K562 (cell line): Measurements from ENCODE around the gene PSMA5. TPM values are rescaled to one million over a fixed set of nuclear protein-coding genes. Genes with fewer than 3 reads are reported as not detected.
A peak's percentile ranks its signal among the peaks of the same experiment; 100 is the strongest.

Experiments
- ATAC-seq: fragments of 200-7000 bp; cut with Tn5 transposase; 3 replicates; pipeline ENCODE4 v1.9.1; 2020; ENCODE audit warnings: moderate library complexity
- BruUV-seq: library from RNA; stranded (reverse); fragments of 400-500 nt; replicated peaks from 2 replicates; lab custom pipeline; 2021; lab: Mats Ljungman, UMichigan
- CTCF ChIA-PET: fragments of 300-600 bp; formaldehyde crosslinking; extraction: SDS; loops from one replicate; lab custom pipeline; 2021; ENCODE audit warnings: low intra/inter-chr PET ratio; lab: Yijun Ruan, JAX
- POLR2A ChIA-PET: fragments of 300-600, 350-650 bp; sonication (Branson Sonifier 250); formaldehyde crosslinking; extraction: SDS; loops from one replicate; lab custom pipeline; 2021; ENCODE audit warnings: antibody characterized with exemption, inconsistent platforms; lab: Yijun Ruan, JAX
- DNase-seq, 4 experiments: peaks; one replicate each; pipeline versions ENCODE4 v3.0.0 to v3.0.0-alpha.2; 2011 to 2018; ENCODE audit warnings: low spot score in 3 of 4, mixed read lengths in 3 of 4; ENCODE audit errors: extremely low read depth in 1 of 4
- FAIRE-seq: peaks from 2 replicates; lab custom pipeline; 2011; peaks lifted over from hg19 to GRCh38; lab: Jason Lieb, UNC
- H2AFZ ChIP-seq: 2 replicates; pipeline ENCODE4 v1.6.0; 2011; ENCODE audit warnings: low read depth, low read length, control low read depth, inconsistent platforms
- H3K27ac ChIP-seq: fragments of 200-600 bp; 3 replicates; pipeline ENCODE4 v1.8.0; 2011; ENCODE audit warnings: low read depth, mild to moderate bottlenecking, control low read depth, inconsistent platforms, low read length, moderate library complexity, mixed read lengths; ENCODE audit errors: extremely low read depth
- H3K27me3 ChIP-seq, 2 experiments: fragments of 300-600 bp in 1 of 2; 2 replicates in 1 of 2; 3 replicates in 1 of 2; pipeline versions ENCODE4 v1.6.0 to v1.8.0; 2011; ENCODE audit warnings: inconsistent platforms in 2 of 2, low read length in 2 of 2, mild to moderate bottlenecking in 1 of 2, mixed read lengths in 1 of 2, moderate library complexity in 1 of 2; ENCODE audit not compliant: control insufficient read depth in 2 of 2, insufficient read depth in 2 of 2
- H3K36me3 ChIP-seq: fragments of 300-600 bp; 3 replicates; pipeline ENCODE4 v1.8.0; 2011; ENCODE audit warnings: mild to moderate bottlenecking, low read length, inconsistent platforms; ENCODE audit not compliant: control insufficient read depth, insufficient read depth
- H3K4me1 ChIP-seq, 2 experiments: fragments of 200-600 bp in 1 of 2; replicated peaks in 1 of 2; 2 replicates in 1 of 2; 3 replicates in 1 of 2; pipeline versions ENCODE4 v1.5.1 to v1.8.0; 2011; ENCODE audit warnings: inconsistent platforms in 2 of 2, low read length in 2 of 2, mild to moderate bottlenecking in 1 of 2, mixed read lengths in 1 of 2, moderate library complexity in 1 of 2; ENCODE audit not compliant: control insufficient read depth in 2 of 2, insufficient read depth in 2 of 2
- H3K4me2 ChIP-seq: 2 replicates; pipeline ENCODE4 v1.6.1; 2011; ENCODE audit warnings: low read length, control low read depth, inconsistent platforms, mixed read lengths; ENCODE audit not compliant: insufficient read depth
- H3K4me3 ChIP-seq: fragments of 200-600 bp; sonication (generic), shearing (Covaris generic); 2 replicates; pipeline ENCODE4 v1.5.1; 2016; ENCODE audit warnings: control low read depth, inconsistent platforms
- H3K79me2 ChIP-seq: fragments of 200-600 bp; 3 replicates; pipeline ENCODE4 v1.8.0; 2011; ENCODE audit warnings: low read length, inconsistent platforms; ENCODE audit not compliant: control insufficient read depth, insufficient read depth
- H3K9ac ChIP-seq, 2 experiments: 2 replicates each; pipeline versions ENCODE4 v1.6.0 to v1.6.1; 2011; ENCODE audit warnings: low read depth in 2 of 2, low read length in 2 of 2, control low read depth in 1 of 2, inconsistent platforms in 1 of 2, mild to moderate bottlenecking in 1 of 2, mixed read lengths in 1 of 2; ENCODE audit not compliant: insufficient read depth in 1 of 2
- H3K9me1 ChIP-seq: one replicate; pipeline ENCODE4 v1.6.0; 2011; ENCODE audit warnings: inconsistent platforms, mild to moderate bottlenecking, low read length, moderate library complexity; ENCODE audit not compliant: control insufficient read depth, insufficient read depth
- H3K9me3 ChIP-seq: replicated peaks from 2 replicates; pipeline ENCODE4 v1.5.1; 2011; ENCODE audit warnings: low read depth, low read length, inconsistent platforms; ENCODE audit not compliant: control insufficient read depth, insufficient read depth
- H4K20me1 ChIP-seq: replicated peaks from 2 replicates; pipeline ENCODE4 v1.6.1; 2011; ENCODE audit warnings: low read length, inconsistent platforms, mixed read lengths; ENCODE audit not compliant: control insufficient read depth, insufficient read depth
- AFF1 ChIP-seq, 2 experiments: fragments of 450-650 bp; IDR thresholded peaks; 2 replicates each; pipeline ENCODE4 v1.6.1; 2018; ENCODE audit warnings: mild to moderate bottlenecking in 2 of 2, low read depth in 1 of 2; ENCODE audit not compliant: partially characterized antibody in 2 of 2
- CBX5 ChIP-seq: IDR thresholded peaks from 2 replicates; pipeline ENCODE4 v1.6.1; 2014; ENCODE audit warnings: low read depth, borderline replicate concordance
- JUND ChIP-seq, 2 experiments: IDR thresholded peaks; 2 replicates in 1 of 2; 3 replicates in 1 of 2; pipeline ENCODE4 v1.6.1; 2011; ENCODE audit warnings: borderline replicate concordance in 2 of 2, low read depth in 2 of 2, low read length in 2 of 2, improper control_type of control experiment in 1 of 2, missing biosample characterization in 1 of 2, missing genetic modification characterization in 1 of 2, missing genetic modification reagents in 1 of 2
- OTX1 ChIP-seq: fragments of 450-650 bp; formaldehyde crosslinking; IDR thresholded peaks from 2 replicates; pipeline ENCODE4 v1.4.0; 2022; ENCODE audit warnings: mild to moderate bottlenecking
- POLR3G ChIP-seq: IDR thresholded peaks from 2 replicates; pipeline ENCODE4 v1.6.1; 2011; ENCODE audit not compliant: insufficient read length, insufficient replicate concordance; ENCODE audit errors: extremely low read depth
- RBM14 ChIP-seq: fragments of 200-400 bp; formaldehyde crosslinking; IDR thresholded peaks from 2 replicates; pipeline ENCODE4 v1.6.1; 2018; ENCODE audit warnings: low read depth, mild to moderate bottlenecking, low read length, moderate library complexity, borderline replicate concordance; ENCODE audit not compliant: insufficient read depth
- STAT5A ChIP-seq: IDR thresholded peaks from 2 replicates; pipeline ENCODE4 v1.6.1; 2012; ENCODE audit warnings: low read length, inconsistent platforms, borderline replicate concordance
- ZNF384 ChIP-seq: IDR thresholded peaks from 2 replicates; pipeline ENCODE4 v1.6.1; 2012; ENCODE audit warnings: low read depth, low read length, improper control_type of control experiment
- WGBS: fragments of 100-300 bp; shearing (Covaris generic); methylation state at CpG from one replicate; pipeline ENCODE4 v1.1.6; 2016; ENCODE audit warnings: low coverage, mixed read lengths; ENCODE audit not compliant: insufficient coverage; ENCODE audit errors: missing lambda C conversion rate; 5-methylcytosine and 5-hydroxymethylcytosine counted together
- in situ Hi-C: fragments of 300-500 bp; cut with MboI; formaldehyde crosslinking; loops from 4 replicates; pipeline ENCODE4 v1.15.0; 2018; ENCODE audit warnings: inconsistent platforms, mixed read lengths
- intact Hi-C: fragments of 100-400 bp; cut with micrococcal nuclease; formaldehyde crosslinking; loops from 2 replicates; pipeline ENCODE4 v1.14.2; 2022
- polyA plus RNA-seq, 8 experiments: library from polyadenylated mRNA; depleted of rRNA in 4 of 8; stranded (reverse) in 5 of 8; unstranded in 3 of 8; fragments of >200 nt; fragmentation: Nextera tagmentation in 2 of 8; fragmentation: Illumina TruSeq in 1 of 8; extraction: Ambion mirVana in 2 of 8; extraction: Trizol in 1 of 8; gene quantifications; 2 replicates each; pipeline versions ENCODE4 v1.2.1 to v1.2.3, GENCODE V29; 2011 to 2014; ENCODE audit warnings: inconsistent platforms in 1 of 8, missing spikeins in 1 of 8
- total RNA-seq, 7 experiments: library from RNA; depleted of rRNA in 6 of 7; stranded (reverse); fragments of >200 nt in 6 of 7; fragmentation: Illumina TruSeq in 2 of 7; extraction: Trizol in 2 of 7; gene quantifications; 2 replicates each; pipeline versions ENCODE4 v1.2.1 to v1.2.3, GENCODE V29; 2011 to 2021; ENCODE audit warnings: low replicate concordance in 1 of 7

The PSMA5 gene
- total and polyA plus RNA-seq, 9 of the 15 experiments (the other 6 are each of a cell fraction or from before 2014, with no cell fraction given), result 82.6 to 542 (median 287) TPM

- TF ChIP-seq RBM14 (no peak), ZNF384 (peak; percentile 67)
- TF ChIP-seq, all 486 proteins: peak for 1
- peak overlapping the region; percentile 60 for H3K4me3 ChIP-seq
- H3K9me1 ChIP-seq, result no peaks in the 10 kb centered on the region
- ChIA-PET CTCF (interaction anchor here (0.6 to 1.1 kb wide), 2 partner anchors 226 to 558 kb away, joined by 3 to 6 read pairs; partner anchors contain the start of gene AHCYL1), POLR2A (interaction anchor here (0.6 to 1.3 kb wide), 4 partner anchors 9 to 890 kb away, joined by 3 to 5 read pairs (median 4); partner anchors contain the start of gene PSRC1)
- ATAC-seq (no peak), DNase-seq (peak in 1 of 4 experiments; percentile 23), FAIRE-seq (no peak)
- H3K79me2 ChIP-seq, result peaks cover 54% of the 10 kb centered on the region
- WGBS, result 3% methylated on average over 7 of the region's 7 CpGs
- no TSS peak for BruUV-seq
- intact Hi-C loops, result no loop called here
- peaks cover 18 to 23% of the 10 kb centered on the region in 2 experiments; a peak in 4 of 5 replicates for H3K4me1 ChIP-seq
- peak overlapping the region; percentile 80 for H2AFZ ChIP-seq
- peak overlapping the region; percentile 94 for H3K4me2 ChIP-seq
- peak overlapping the region; percentile 87; the same call in 2 of the 3 replicates for H3K27ac ChIP-seq
- peak overlapping the region in 1 of 2 experiments; percentile 89; a peak in 2 of 4 replicates for H3K9ac ChIP-seq
- H3K36me3 ChIP-seq, result peaks cover 20% of the 10 kb centered on the region
- in situ Hi-C loops, result no loop called here
- H3K27me3 ChIP-seq, result no peaks in the 10 kb centered on the region
- H4K20me1 ChIP-seq, result no peaks in the 10 kb centered on the region
- H3K9me3 ChIP-seq, result no peaks in the 10 kb centered on the region
Observed at GRCh38 chr1:109427171-109427467, 871 bp upstream of the PSMA5 start.

GRCh38 chr1:109425391-109426280, 612 bp downstream of the PSMA5 start:
- CTCF ChIA-PET, result no interaction called here
- TF ChIP-seq JUND (IDR thresholded peaks at IDR 0.05; ENCODE audit: borderline replicate concordance, low read depth, low read length), result peak; percentile 73
- TF ChIP-seq JUND (tag; IDR thresholded peaks at IDR 0.05; ENCODE audit: borderline replicate concordance, low read depth, low read length), result no peak
- peak in 1 of 2 experiments; percentile 41 for TF ChIP-seq AFF1 (IDR thresholded peaks at IDR 0.05; ENCODE audit: low read depth in 1 of 2, partially characterized antibody in 2 of 2)
- no peak; the same call in 1 of the 2 replicates for TF ChIP-seq STAT5A
- no peak for TF ChIP-seq OTX1 (CRISPR knock-in tag)
- no peak for TF ChIP-seq POLR3G
- no peak for TF ChIP-seq CBX5

More at GRCh38 chr1:109425391-109426280, 612 bp downstream of the PSMA5 start:
- ATAC-seq (peak; percentile 80), DNase-seq (peak in 2 of 4 experiments; percentile 74 to 83), FAIRE-seq (peak; percentile 68)
- H3K9ac ChIP-seq, result peak overlapping the region; percentile 89 to 96
- H3K36me3 ChIP-seq, result peaks cover 34% of the 10 kb centered on the region
- POLR2A ChIA-PET, result interaction anchor here (0.6 to 3.5 kb wide), 24 partner anchors 9 to 318 kb away, joined by 3 to 25 read pairs (median 3); partner anchors contain the start of gene SARS1
- no peaks in the 10 kb centered on the region for H3K27me3 ChIP-seq
- H3K27ac ChIP-seq, result peak overlapping the region; percentile 87
- peaks cover 63% of the 10 kb centered on the region for H3K79me2 ChIP-seq
- no peaks in the 10 kb centered on the region for H3K9me1 ChIP-seq
- H4K20me1 ChIP-seq, result no peaks in the 10 kb centered on the region
- H3K9me3 ChIP-seq, result no peaks in the 10 kb centered on the region
- peak overlapping the region; percentile 94 for H3K4me2 ChIP-seq
- H2AFZ ChIP-seq, result peak overlapping the region; percentile 89
- in situ Hi-C loops (no loop called here), intact Hi-C loops (no loop called here)
- 1% methylated on average over 32 of the region's 32 CpGs for whole genome bisulfite sequencing
- TSS peak; percentile 78 for BruUV-seq
- peaks cover 18 to 23% of the 10 kb centered on the region in 2 experiments; a peak in 4 of 5 replicates for H3K4me1 ChIP-seq
- H3K4me3 ChIP-seq, result peak overlapping the region; percentile 60
